Duodenal mucosa (tissue), 2 donors: Measurements from ENCODE around the gene PVR.

Source experiments
- H3K27ac ChIP-seq: one replicate; pipeline ENCODE4 v1.7.0; 2013; ENCODE audit warnings: low read depth, low read length
- H3K27me3 ChIP-seq, 2 donors: one replicate each; pipeline ENCODE4 v1.7.0; 2013; ENCODE audit warnings: low read length in 2 of 2, control low read depth in 1 of 2; ENCODE audit not compliant: insufficient read depth in 2 of 2, control insufficient read depth in 1 of 2
- H3K36me3 ChIP-seq, 2 donors: one replicate each; pipeline ENCODE4 v1.7.0; 2013; ENCODE audit warnings: low read length in 2 of 2, control low read depth in 1 of 2; ENCODE audit not compliant: insufficient read depth in 2 of 2, control insufficient read depth in 1 of 2
- H3K4me1 ChIP-seq, 2 donors: one replicate each; pipeline ENCODE4 v1.7.0; 2013; ENCODE audit warnings: low read length in 2 of 2, control low read depth in 1 of 2; ENCODE audit not compliant: insufficient read depth in 2 of 2, control insufficient read depth in 1 of 2
- H3K4me3 ChIP-seq, 2 donors: one replicate each; pipeline ENCODE4 v1.7.0; 2013; ENCODE audit warnings: low read length in 2 of 2, low read depth in 1 of 2
- H3K9ac ChIP-seq, 2 donors: one replicate each; pipeline ENCODE4 v1.7.0; 2013; ENCODE audit warnings: low read length in 2 of 2, low read depth in 1 of 2
- H3K9me3 ChIP-seq, 2 donors: one replicate each; pipeline ENCODE4 v1.7.0; 2013; ENCODE audit warnings: low read length in 2 of 2, control low read depth in 1 of 2; ENCODE audit not compliant: control insufficient read depth in 1 of 2

The PVR gene

DNA sequence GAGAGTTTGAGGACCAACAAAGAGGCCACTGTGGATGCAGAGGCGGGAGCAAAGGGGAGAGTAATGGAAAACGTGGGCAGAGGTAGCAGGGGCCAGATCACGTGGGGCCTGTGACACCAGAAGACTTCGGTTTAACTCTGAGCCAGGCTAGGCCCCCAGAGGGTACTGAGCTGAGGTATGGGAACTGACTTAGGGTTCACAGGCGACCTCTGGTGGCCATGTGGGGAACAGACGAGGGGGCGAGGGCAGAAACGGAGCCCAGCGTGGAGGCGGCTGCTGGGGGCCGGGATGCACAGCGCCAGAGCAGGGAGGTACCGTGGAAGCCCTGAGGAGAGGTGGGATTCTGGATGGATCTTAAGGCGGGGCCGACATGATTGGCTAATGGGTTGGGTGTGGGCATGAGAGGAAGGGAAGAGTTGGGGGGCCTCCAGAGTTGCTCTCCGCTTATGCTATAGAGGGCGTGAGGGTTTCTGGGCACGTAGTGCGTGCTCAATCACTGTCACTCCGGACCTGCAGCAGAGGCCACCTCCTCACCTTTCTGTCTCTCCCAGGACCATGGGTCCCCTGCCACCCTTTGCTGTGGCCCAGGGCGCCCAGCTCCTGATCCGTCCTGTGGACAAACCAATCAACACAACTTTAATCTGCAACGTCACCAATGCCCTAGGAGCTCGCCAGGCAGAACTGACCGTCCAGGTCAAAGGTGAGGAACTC lies 13.7 kb downstream of the PVR start:
- Histone ChIP-seq H3K36me3 (peaks cover 49 to 71% of the 10 kb centered on the region in 2 donors), H3K27me3 (no peaks in the 10 kb centered on the region), H3K9ac (no peak overlapping the region), H3K9me3 (no peaks in the 10 kb centered on the region), H3K4me3 (no peak overlapping the region), H3K4me1 (no peaks in the 10 kb centered on the region), H3K27ac (no peak overlapping the region)

DNA sequence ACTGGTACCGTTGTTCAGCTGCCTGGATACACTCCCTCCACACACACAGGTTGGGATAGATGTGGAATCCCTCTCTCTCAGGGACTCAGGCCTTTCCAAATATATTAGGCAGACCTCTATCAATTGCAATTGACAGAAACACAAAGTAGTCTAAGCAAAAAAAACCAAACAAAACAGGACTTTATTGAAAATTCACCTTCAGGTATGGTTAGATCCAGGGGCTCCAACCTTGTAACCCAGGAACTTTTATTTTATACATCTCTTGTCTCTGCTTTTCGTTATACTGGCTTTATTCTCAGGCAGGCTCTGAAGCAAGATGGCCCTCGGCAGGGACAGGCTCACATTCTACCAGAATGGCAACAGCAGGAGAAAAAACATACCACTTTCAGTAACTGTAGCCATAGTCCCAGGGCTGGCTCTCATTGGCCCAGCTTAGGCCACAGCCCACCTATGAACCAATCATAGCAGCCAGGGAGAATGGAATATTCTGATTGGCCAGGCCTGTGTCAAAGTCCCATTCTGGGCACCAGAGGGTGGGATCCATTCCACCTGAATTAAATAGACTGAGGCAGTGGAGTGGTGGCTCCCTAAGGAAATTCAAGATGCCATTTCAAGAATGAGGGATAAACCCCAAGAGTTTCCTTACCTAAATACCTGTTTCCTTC lies 14.5 kb downstream of the PVR start:
- no peak overlapping the region for H3K4me3 ChIP-seq
- no peak overlapping the region for H3K9ac ChIP-seq
- H3K9me3 ChIP-seq = no peaks in the 10 kb centered on the region
- H3K27ac ChIP-seq = no peak overlapping the region
- H3K4me1 ChIP-seq = no peaks in the 10 kb centered on the region
- peaks cover 45 to 74% of the 10 kb centered on the region in 2 donors for H3K36me3 ChIP-seq
- no peaks in the 10 kb centered on the region for H3K27me3 ChIP-seq

DNA sequence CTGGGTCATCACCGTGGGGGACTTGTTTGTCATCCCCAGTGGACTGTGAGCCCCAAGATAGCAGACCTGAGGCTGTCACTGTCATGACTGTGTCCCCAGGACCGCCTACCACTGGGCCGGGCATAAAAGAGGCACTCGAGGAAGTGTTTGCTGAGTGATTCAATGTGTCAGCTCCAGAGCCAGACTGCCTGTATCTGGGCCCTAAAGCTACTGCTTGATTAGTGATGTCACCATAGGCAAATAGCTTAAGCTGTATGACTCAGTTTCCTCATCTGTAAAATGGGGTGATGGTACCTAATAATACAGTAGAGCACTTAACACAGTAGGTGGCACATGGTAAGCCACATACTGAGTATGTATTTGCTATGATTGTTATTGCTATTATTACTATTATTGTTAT lies 16.4 kb downstream of the PVR start:
- Histone ChIP-seq H3K36me3 (peaks cover 45 to 72% of the 10 kb centered on the region in 2 donors), H3K27ac (no peak overlapping the region), H3K9ac (no peak overlapping the region), H3K4me3 (no peak overlapping the region), H3K27me3 (no peaks in the 10 kb centered on the region), H3K4me1 (no peaks in the 10 kb centered on the region), H3K9me3 (no peaks in the 10 kb centered on the region)

DNA sequence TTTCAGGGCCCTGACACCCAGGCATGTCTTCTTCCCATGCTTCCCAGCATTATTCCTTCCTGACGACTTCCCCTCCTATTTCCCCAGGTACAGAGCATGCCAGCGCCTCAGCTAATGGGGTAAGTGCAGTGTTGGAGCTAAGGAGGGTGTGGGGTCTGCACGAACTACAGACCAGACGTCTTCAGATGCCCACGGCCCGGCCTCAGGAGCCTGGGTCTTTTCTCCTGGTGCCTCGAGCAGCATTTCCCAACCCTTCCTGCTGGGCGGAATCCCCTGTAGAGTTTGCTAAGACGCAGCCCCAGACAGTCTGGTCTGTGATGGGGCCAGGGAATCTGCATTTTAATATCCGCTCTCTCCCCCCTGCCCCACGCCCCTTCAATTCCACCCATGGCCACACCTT lies 17.5 kb downstream of the PVR start:
- no peaks in the 10 kb centered on the region for H3K27me3 ChIP-seq
- no peak overlapping the region for H3K4me3 ChIP-seq
- H3K27ac ChIP-seq = no peak overlapping the region
- no peaks in the 10 kb centered on the region for H3K9me3 ChIP-seq
- H3K9ac ChIP-seq = no peak overlapping the region
- no peaks in the 10 kb centered on the region for H3K4me1 ChIP-seq
- peaks cover 35 to 61% of the 10 kb centered on the region in 2 donors for H3K36me3 ChIP-seq

DNA sequence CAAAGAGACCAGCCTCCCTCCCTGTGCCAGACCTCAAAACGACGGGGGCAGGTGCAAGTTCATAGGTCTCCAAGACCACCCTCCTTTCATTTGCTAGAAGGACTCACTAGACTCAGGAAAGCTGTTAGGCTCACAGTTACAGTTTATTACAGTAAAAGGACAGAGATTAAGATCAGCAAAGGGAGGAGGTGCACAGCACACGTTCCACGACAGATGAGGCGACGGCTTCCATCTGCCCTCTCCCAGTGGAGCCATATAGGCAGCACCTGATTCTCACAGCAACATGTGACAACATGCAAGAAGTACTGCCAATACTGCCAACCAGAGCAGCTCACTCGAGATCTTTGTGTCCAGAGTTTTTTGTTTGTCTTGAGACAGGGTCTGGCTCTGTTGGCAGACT lies 18.2 kb downstream of the PVR start:
- Histone ChIP-seq H3K27me3 (no peaks in the 10 kb centered on the region), H3K4me1 (no peaks in the 10 kb centered on the region), H3K4me3 (no peak overlapping the region), H3K27ac (no peak overlapping the region), H3K9ac (no peak overlapping the region), H3K9me3 (no peaks in the 10 kb centered on the region), H3K36me3 (peaks cover 32 to 60% of the 10 kb centered on the region in 2 donors)

DNA sequence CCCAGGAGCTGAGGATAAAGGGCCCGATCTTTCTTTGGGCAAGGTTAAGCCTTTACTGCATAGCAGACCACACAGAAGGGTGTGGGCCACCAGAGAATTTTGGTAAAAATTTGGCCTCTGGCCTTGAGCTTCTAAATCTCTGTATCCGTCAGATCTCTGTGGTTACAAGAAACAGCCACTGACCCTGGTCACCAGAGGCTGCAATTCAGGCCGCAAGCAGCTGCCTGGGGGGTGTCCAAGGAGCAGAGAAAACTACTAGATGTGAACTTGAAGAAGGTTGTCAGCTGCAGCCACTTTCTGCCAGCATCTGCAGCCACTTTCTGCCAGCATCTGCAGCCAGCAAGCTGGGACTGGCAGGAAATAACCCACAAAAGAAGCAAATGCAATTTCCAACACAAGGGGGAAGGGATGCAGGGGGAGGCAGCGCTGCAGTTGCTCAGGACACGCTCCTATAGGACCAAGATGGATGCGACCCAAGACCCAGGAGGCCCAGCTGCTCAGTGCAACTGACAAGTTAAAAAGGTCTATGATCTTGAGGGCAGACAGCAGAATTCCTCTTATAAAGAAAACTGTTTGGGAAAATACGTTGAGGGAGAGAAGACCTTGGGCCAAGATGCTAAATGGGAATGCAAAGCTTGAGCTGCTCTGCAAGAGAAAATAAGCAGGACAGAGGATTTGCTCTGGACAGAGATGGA lies 19.1 kb downstream of the PVR start:
- no peaks in the 10 kb centered on the region for H3K9me3 ChIP-seq
- no peak overlapping the region for H3K4me3 ChIP-seq
- peaks cover 32 to 55% of the 10 kb centered on the region in 2 donors for H3K36me3 ChIP-seq
- H3K27ac ChIP-seq = no peak overlapping the region
- H3K4me1 ChIP-seq = no peaks in the 10 kb centered on the region
- H3K27me3 ChIP-seq = no peaks in the 10 kb centered on the region
- no peak overlapping the region for H3K9ac ChIP-seq

DNA sequence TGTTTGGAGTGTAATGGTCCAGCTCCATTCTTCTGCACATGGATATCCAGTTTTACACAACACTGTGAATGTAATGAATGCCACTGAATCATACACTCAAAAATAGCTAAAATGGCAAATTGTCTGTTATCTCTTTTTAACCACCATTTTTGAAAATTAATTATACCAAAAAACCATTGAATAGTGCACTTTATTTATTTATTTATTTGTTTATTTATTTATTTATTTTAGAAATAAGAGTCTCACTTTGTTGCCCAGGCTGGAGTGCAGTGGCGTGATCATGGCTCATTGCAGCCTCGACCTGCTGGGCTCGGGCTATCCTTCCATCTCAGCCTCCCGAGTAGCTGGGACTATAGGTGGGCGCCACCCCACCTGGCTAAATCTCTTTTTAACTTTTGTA lies 20.3 kb downstream of the PVR start:
- H3K4me1 ChIP-seq = no peaks in the 10 kb centered on the region
- no peak overlapping the region for H3K4me3 ChIP-seq
- no peak overlapping the region for H3K9ac ChIP-seq
- no peak overlapping the region for H3K27ac ChIP-seq
- H3K9me3 ChIP-seq = no peaks in the 10 kb centered on the region
- no peaks in the 10 kb centered on the region for H3K27me3 ChIP-seq
- H3K36me3 ChIP-seq = peaks cover 20 to 43% of the 10 kb centered on the region in 2 donors

DNA sequence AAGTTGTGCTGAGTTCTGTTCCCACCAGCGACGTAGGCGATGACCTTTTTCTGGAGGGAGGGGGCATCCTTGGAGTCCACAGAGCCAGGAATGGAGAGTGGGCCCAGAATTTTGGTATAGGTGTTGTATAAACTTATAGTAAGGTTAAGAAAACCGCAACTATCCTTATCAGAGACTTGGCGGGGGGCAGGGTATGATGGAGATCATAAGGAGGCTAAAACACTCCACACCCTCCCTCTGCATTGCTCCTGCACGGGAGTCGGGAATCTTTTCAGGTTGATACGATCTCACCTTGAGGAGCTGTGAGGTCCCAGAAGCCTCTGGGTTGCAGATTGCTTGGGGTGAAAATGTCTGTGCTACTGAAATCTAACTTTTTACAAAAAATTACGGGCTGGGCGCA lies 21.3 kb downstream of the PVR start:
- Histone ChIP-seq H3K9me3 (no peaks in the 10 kb centered on the region), H3K27ac (no peak overlapping the region), H3K4me3 (no peak overlapping the region), H3K36me3 (peaks cover 14 to 34% of the 10 kb centered on the region in 2 donors), H3K27me3 (no peaks in the 10 kb centered on the region), H3K9ac (no peak overlapping the region), H3K4me1 (no peaks in the 10 kb centered on the region)

DNA sequence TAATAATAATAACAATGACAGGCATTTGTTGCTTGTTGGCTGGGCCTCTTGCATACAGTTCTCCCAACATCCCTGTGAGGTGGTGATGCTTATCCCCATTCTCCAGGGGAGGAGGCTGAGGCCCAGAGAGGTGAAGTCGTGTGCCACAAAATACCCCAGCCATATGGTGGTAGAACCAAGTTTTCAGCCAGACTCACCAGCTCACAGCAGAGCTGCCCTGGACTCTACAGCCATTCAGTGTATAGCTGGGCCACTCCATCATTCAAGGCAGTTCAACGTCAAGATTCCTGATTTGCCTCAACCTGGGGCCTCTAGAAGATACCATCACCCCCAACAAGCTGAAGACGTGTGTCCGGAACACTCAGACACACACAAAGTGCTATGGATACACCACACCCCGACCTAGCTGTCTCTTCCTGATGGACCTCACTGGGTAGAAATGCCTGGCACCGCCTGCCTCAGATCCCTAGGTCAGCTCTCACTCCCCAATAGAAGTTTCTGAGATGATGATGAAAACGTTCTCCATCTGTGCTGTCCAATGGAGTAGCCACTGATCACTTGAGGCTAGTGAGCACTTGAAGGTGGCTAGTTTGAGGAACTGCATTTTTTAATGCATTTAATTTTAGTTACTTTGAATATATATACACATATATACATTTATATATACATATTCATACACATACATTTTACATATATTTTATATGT lies 23.3 kb downstream of the PVR start:
- H3K4me3 ChIP-seq = no peak overlapping the region
- H3K4me1 ChIP-seq = no peaks in the 10 kb centered on the region
- peaks cover 2 to 15% of the 10 kb centered on the region in 2 donors for H3K36me3 ChIP-seq
- H3K27ac ChIP-seq = no peak overlapping the region
- no peaks in the 10 kb centered on the region for H3K27me3 ChIP-seq
- H3K9me3 ChIP-seq = no peaks in the 10 kb centered on the region
- no peak overlapping the region for H3K9ac ChIP-seq
